ENCODE data around the gene GLP1R.
"Not testable (repeated sequence)": the region's sequence is repeated elsewhere in the genome, so short reads cannot be mapped to it uniquely, and the experiment has no call there.

GLP1R gene

DNA sequence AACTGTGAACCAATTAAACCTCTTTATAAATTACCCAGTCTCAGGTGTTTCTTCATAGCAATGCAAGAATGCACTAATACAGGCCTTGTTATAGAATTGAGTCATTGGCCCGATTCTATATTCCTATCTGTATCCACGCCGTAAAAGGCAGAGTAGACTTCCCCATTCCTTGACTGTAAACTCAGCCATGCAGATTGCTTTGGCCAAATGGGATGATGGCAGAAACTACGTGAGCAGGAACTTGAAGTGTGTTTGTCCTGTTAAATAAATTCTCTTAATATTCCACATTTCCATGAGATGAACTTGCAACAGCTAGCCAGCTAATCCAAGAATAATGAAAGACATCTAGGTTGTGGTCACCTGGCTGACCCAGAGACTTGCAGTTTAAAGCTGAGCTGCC, 70.3 kb downstream of the GLP1R start:
- DNase-seq (ENCODE audit: insufficient read length, low spot score) (no peak), FAIRE-seq (no peak)
- TF ChIP-seq POLR2AphosphoS5 (IDR thresholded peaks at IDR 0.05; ENCODE audit: low read depth, low read length) (no peak), POU2F2 (IDR thresholded peaks at IDR 0.05; ENCODE audit: low read depth, low read length) (no peak), TAF1 (IDR thresholded peaks at IDR 0.05; ENCODE audit: low read depth, low read length) (no peak), PAX5 (IDR thresholded peaks at IDR 0.05; ENCODE audit: insufficient read depth, low read length, severe bottlenecking) (no peak), SPI1 (IDR thresholded peaks at IDR 0.05; ENCODE audit: low read depth, low read length) (no peak), POLR2A (IDR thresholded peaks at IDR 0.05; ENCODE audit: low read depth, low read length) (no peak)

DNA sequence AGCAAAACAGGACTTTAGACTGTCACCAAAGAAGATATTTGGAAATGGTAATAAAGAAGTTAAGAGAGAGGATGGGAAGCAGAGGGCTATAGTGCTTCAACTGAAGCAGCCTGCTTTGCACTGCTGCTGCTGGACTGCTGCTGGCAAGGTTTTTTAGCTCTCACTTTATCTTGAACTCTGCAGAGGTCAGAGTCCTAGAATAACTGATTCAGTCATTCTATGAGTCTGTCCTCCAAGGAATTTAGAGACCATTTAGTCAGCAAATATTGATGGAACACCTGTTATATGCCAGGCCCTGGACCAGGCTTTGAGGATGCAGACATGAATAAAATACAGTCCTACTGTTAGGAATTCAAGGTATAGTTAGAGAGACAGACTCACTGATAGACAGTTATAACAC, 75.5 kb downstream of the GLP1R start:
- DNase-seq (ENCODE audit: insufficient read length, low spot score) (no peak), FAIRE-seq (no peak)
- TF ChIP-seq PAX5 (IDR thresholded peaks at IDR 0.05; ENCODE audit: insufficient read depth, low read length, severe bottlenecking): no peak
- TF ChIP-seq POLR2A (IDR thresholded peaks at IDR 0.05; ENCODE audit: low read depth, low read length): no peak
- no peak for TF ChIP-seq POLR2AphosphoS5 (IDR thresholded peaks at IDR 0.05; ENCODE audit: low read depth, low read length)
- no peak for TF ChIP-seq TAF1 (IDR thresholded peaks at IDR 0.05; ENCODE audit: low read depth, low read length)
- TF ChIP-seq SPI1 (IDR thresholded peaks at IDR 0.05; ENCODE audit: low read depth, low read length): no peak
- no peak for TF ChIP-seq POU2F2 (IDR thresholded peaks at IDR 0.05; ENCODE audit: low read depth, low read length)

DNA sequence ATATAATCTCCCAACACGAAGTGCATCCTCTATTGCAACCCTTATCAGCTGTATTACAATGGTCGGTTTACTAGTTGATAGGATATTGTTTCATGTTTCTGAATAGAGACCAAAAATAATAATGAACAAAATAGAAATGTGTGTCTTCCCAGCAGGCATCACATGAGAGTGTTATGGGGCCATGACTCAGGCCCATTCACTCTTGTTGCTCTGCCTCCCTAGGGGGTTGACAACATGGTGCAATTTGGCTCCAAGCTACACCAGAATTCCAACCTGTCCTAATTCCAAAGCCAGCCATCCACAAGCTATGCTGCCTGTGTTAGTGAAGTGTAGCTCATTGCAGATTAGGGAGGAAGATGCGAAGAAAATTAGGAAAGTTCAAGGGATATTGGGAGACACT, 79.5 kb downstream of the GLP1R start:
- no peak for FAIRE-seq
- DNase-seq (ENCODE audit: insufficient read length, low spot score): no peak
- TF ChIP-seq TAF1 (IDR thresholded peaks at IDR 0.05; ENCODE audit: low read depth, low read length) (no peak), POLR2A (IDR thresholded peaks at IDR 0.05; ENCODE audit: low read depth, low read length) (no peak), POLR2AphosphoS5 (IDR thresholded peaks at IDR 0.05; ENCODE audit: low read depth, low read length) (no peak), SPI1 (IDR thresholded peaks at IDR 0.05; ENCODE audit: low read depth, low read length) (no peak), POU2F2 (IDR thresholded peaks at IDR 0.05; ENCODE audit: low read depth, low read length) (no peak), PAX5 (IDR thresholded peaks at IDR 0.05; ENCODE audit: insufficient read depth, low read length, severe bottlenecking) (no peak)

DNA sequence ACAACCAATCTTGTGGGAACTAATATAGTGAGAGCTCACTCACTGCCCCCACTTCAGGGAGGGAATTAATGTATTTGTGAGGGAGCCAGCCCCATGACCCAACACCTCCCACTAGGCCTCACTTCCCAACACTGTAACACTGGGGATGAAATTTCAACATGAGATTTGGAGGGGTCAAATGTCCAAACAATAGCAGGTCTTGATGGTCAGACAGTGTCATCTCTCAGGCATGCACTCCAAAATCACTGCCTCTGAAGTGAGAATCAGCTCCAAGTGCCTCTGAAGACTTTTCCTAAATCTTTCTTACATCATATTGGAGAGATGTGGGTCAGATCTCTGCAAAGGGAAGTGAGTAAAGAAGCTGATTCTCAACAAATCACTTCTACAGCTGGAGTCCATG, 80.3 kb downstream of the GLP1R start:
- TF ChIP-seq SPI1 (IDR thresholded peaks at IDR 0.05; ENCODE audit: low read depth, low read length): no peak
- no peak for TF ChIP-seq POU2F2 (IDR thresholded peaks at IDR 0.05; ENCODE audit: low read depth, low read length)
- no peak for TF ChIP-seq PAX5 (IDR thresholded peaks at IDR 0.05; ENCODE audit: insufficient read depth, low read length, severe bottlenecking)
- no peak for TF ChIP-seq TAF1 (IDR thresholded peaks at IDR 0.05; ENCODE audit: low read depth, low read length)
- TF ChIP-seq POLR2AphosphoS5 (IDR thresholded peaks at IDR 0.05; ENCODE audit: low read depth, low read length): no peak
- TF ChIP-seq POLR2A (IDR thresholded peaks at IDR 0.05; ENCODE audit: low read depth, low read length): no peak
- no peak for FAIRE-seq

DNA sequence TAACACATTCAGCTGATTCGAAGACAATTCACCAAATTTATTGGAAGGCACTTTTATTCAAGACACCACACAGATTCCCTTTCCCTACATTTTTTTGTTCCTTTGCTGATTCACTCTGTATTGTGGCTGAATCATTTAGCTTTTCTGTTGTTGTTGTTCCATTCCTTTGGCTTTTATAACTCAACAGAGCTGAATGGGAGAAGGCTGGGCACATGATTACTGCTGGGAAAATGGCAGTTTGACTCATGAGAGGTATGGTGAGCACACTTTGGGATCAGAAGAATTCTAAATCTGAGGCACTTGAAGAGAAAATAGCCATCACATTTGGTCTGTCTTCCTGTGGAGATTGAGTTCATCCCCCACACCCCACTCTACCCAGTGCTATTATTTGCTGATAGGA, 82.1 kb downstream of the GLP1R start:
- TF ChIP-seq PAX5 (IDR thresholded peaks at IDR 0.05; ENCODE audit: insufficient read depth, low read length, severe bottlenecking) (no peak), POU2F2 (IDR thresholded peaks at IDR 0.05; ENCODE audit: low read depth, low read length) (no peak), SPI1 (IDR thresholded peaks at IDR 0.05; ENCODE audit: low read depth, low read length) (no peak), TAF1 (IDR thresholded peaks at IDR 0.05; ENCODE audit: low read depth, low read length) (no peak), POLR2AphosphoS5 (IDR thresholded peaks at IDR 0.05; ENCODE audit: low read depth, low read length) (no peak), POLR2A (IDR thresholded peaks at IDR 0.05; ENCODE audit: low read depth, low read length) (no peak)
- FAIRE-seq (no peak), DNase-seq (ENCODE audit: insufficient read length, low spot score) (no peak)

More for the DNA sequence above, 80.3 kb downstream of the GLP1R start:
- no peak for DNase-seq (ENCODE audit: insufficient read length, low spot score)

DNA sequence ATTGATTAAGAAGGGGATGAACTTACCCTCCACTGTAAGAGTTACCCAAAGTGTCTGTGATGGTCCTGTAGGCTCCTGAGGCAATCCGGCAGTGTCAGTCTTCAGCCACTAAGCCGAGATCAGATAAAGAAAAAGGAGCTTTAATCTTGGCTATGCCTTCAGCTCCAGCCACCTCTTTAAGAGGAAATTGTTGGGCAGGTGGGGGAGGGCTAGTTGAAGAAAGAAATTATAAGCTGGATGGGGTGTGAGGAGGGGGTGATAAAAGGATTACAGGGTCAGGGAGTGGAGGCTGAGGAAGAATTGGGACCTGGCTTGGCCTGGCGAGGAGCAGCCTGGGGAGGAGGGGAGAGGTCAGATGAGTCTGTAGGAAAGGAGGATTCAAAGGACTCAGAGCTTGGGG, 86.2 kb downstream of the GLP1R start:
- not testable (repeated sequence) for FAIRE-seq; DNase-seq (ENCODE audit: insufficient read length, low spot score)

DNA sequence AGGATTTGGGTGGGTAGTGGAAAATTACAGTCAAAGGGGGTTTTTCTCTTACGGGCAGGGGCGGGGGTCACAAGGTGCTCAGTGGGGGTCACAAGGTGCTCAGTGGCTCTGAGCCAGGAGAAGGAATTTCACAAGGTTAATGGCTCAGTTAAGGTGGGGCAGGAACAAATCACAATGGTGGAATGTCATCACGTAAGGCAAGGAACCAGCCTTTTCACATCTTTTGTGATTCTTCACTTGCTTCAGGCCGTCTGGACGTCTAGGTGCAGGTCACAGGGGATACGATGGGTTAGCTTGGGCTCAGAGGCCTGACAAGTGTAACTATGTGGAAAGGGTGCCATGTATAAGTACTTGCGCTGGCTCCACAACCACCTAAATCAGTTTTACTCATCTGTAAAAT, 87.6 kb downstream of the GLP1R start:
- not testable (repeated sequence) for DNase-seq (ENCODE audit: insufficient read length, low spot score); FAIRE-seq

DNA sequence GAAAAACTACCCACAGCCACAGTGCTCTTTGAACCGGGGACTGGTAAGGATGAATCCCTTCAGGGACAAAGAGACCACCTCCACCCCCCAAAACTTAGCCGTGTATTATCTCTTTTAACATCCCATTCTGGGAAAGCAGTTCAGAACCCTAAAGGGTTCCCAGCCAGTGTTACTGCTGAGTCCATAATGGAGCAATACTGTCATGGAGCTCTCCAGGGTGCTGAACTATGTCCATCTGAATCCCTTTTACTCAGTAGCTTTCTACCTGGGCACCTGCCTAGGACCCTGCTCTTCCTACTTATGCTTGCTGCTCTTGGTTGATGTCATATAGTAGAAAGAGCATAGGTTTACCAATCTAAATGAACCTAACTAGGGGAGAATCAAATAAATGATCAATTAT, 88.7 kb downstream of the GLP1R start:
- TF ChIP-seq TAF1 (IDR thresholded peaks at IDR 0.05; ENCODE audit: low read depth, low read length) (no peak), POLR2A (IDR thresholded peaks at IDR 0.05; ENCODE audit: low read depth, low read length) (no peak), POLR2AphosphoS5 (IDR thresholded peaks at IDR 0.05; ENCODE audit: low read depth, low read length) (no peak), POU2F2 (IDR thresholded peaks at IDR 0.05; ENCODE audit: low read depth, low read length) (no peak), SPI1 (IDR thresholded peaks at IDR 0.05; ENCODE audit: low read depth, low read length) (no peak), PAX5 (IDR thresholded peaks at IDR 0.05; ENCODE audit: insufficient read depth, low read length, severe bottlenecking) (no peak)
- FAIRE-seq (no peak), DNase-seq (ENCODE audit: insufficient read length, low spot score) (no peak)

Data from GM12891 (cell line).